HEK293 (cell line): ENCODE measurements around the gene AGAP3.

Experiments used
- CTCF ChIA-PET: fragments of 350-600 bp; formaldehyde crosslinking; extraction: SDS; loops from one replicate; lab custom pipeline; 2021; ENCODE audit warnings: antibody characterized with exemption; lab: Yijun Ruan, JAX
- POLR2A ChIA-PET: fragments of 300-600 bp; formaldehyde crosslinking; extraction: SDS; loops from one replicate; lab custom pipeline; 2020; ENCODE audit warnings: antibody characterized with exemption, inconsistent platforms; lab: Yijun Ruan, JAX
- H3K27ac ChIP-seq: fragments of 200-500 bp; sonication (Bioruptor generic); 2 replicates; pipeline ENCODE4 v1.5.1; 2014; ENCODE audit warnings: low read depth, low read length, control low read depth, inconsistent platforms; ENCODE audit errors: extremely low read depth
- H3K36me3 ChIP-seq, 2 experiments: fragments of 200-500 bp in 1 of 2; sonication (Bioruptor generic) in 1 of 2; 1 replicate in 1 of 2; 2 replicates in 1 of 2; pipeline ENCODE4 v1.5.1; 2014 to 2017; ENCODE audit warnings: inconsistent platforms in 2 of 2, low read length in 2 of 2; ENCODE audit not compliant: control insufficient read depth in 2 of 2, insufficient read depth in 1 of 2
- H3K4me1 ChIP-seq: fragments of 200-500 bp; sonication (Bioruptor generic); 2 replicates; pipeline ENCODE4 v1.5.1; 2014; ENCODE audit warnings: mild to moderate bottlenecking, low read length, inconsistent platforms; ENCODE audit not compliant: control insufficient read depth, insufficient read depth
- H3K4me3 ChIP-seq: 2 replicates; pipeline ENCODE4 v1.5.1; 2011; ENCODE audit warnings: low read depth, mild to moderate bottlenecking, control low read depth, low read length, moderate library complexity
- H3K9me3 ChIP-seq: fragments of 200-500 bp; sonication (Bioruptor generic); 2 replicates; pipeline ENCODE4 v1.5.1; 2014; ENCODE audit warnings: low read depth, low read length, inconsistent platforms; ENCODE audit not compliant: control insufficient read depth, insufficient read depth
- BCL11A ChIP-seq: fragments of 450-650 bp; formaldehyde crosslinking; IDR thresholded peaks from 2 replicates; pipeline ENCODE4 v1.5.1; 2016; ENCODE audit warnings: low read depth, missing biosample characterization, missing genetic modification characterization
- CTCF ChIP-seq: fragments of 450-650 bp; formaldehyde crosslinking; IDR thresholded peaks from 2 replicates; pipeline ENCODE4 v1.5.1; 2016; ENCODE audit warnings: missing biosample characterization, missing genetic modification characterization
- PBX3 ChIP-seq: sonication (generic); formaldehyde crosslinking; IDR thresholded peaks from 2 replicates; pipeline ENCODE4 v1.8.1; 2022; ENCODE audit warnings: mild to moderate bottlenecking, moderate library complexity, missing genetic modification reagents
- PRDM10 ChIP-seq: fragments of 450-650 bp; formaldehyde crosslinking; IDR thresholded peaks from 2 replicates; pipeline ENCODE4 v1.5.1; 2016; ENCODE audit warnings: missing biosample characterization, missing genetic modification characterization
- REPIN1 ChIP-seq: fragments of 450-650 bp; formaldehyde crosslinking; IDR thresholded peaks from 2 replicates; pipeline ENCODE4 v1.5.1; 2017; ENCODE audit warnings: missing biosample characterization, missing genetic modification characterization, low read depth
- SCRT2 ChIP-seq: fragments of 450-650 bp; formaldehyde crosslinking; IDR thresholded peaks from 2 replicates; pipeline ENCODE4 v1.5.1; 2016; ENCODE audit warnings: missing biosample characterization, missing genetic modification characterization
- ZBTB1 ChIP-seq: fragments of 450-650 bp; formaldehyde crosslinking; IDR thresholded peaks from 2 replicates; pipeline ENCODE4 v1.5.1; 2016; ENCODE audit warnings: missing biosample characterization, missing genetic modification characterization
- ZBTB20 ChIP-seq: fragments of 450-650 bp; formaldehyde crosslinking; IDR thresholded peaks from 2 replicates; pipeline ENCODE4 v1.5.1; 2016; ENCODE audit warnings: missing biosample characterization, missing genetic modification characterization
- ZFP3 ChIP-seq: fragments of 450-650 bp; formaldehyde crosslinking; IDR thresholded peaks from 2 replicates; pipeline ENCODE4 v1.5.1; 2016; ENCODE audit warnings: low read depth, missing biosample characterization, missing genetic modification characterization
- ZNF10 ChIP-seq: fragments of 450-650 bp; formaldehyde crosslinking; IDR thresholded peaks from 2 replicates; pipeline ENCODE4 v1.5.1; 2017; ENCODE audit warnings: missing biosample characterization, missing genetic modification characterization
- ZNF202 ChIP-seq: fragments of 450-650 bp; formaldehyde crosslinking; IDR thresholded peaks from 2 replicates; pipeline ENCODE4 v1.5.1; 2016; ENCODE audit warnings: missing biosample characterization, missing genetic modification characterization, borderline replicate concordance
- ZNF514 ChIP-seq: fragments of 450-650 bp; formaldehyde crosslinking; IDR thresholded peaks from 2 replicates; pipeline ENCODE4 v1.5.1; 2016; ENCODE audit warnings: missing biosample characterization, missing genetic modification characterization
- ZNF530 ChIP-seq: fragments of 450-650 bp; formaldehyde crosslinking; IDR thresholded peaks from 2 replicates; pipeline ENCODE4 v1.5.1; 2016; ENCODE audit warnings: low read depth, missing biosample characterization, missing genetic modification characterization
- ZNF560 ChIP-seq: fragments of 450-650 bp; formaldehyde crosslinking; IDR thresholded peaks from 2 replicates; pipeline ENCODE4 v1.5.1; 2017; ENCODE audit warnings: missing biosample characterization, missing genetic modification characterization, borderline replicate concordance
- ZNF600 ChIP-seq: fragments of 450-650 bp; formaldehyde crosslinking; IDR thresholded peaks from 2 replicates; pipeline ENCODE4 v1.5.1; 2016; ENCODE audit warnings: missing biosample characterization, missing genetic modification characterization
- ZNF843 ChIP-seq: fragments of 450-650 bp; formaldehyde crosslinking; IDR thresholded peaks from 2 replicates; pipeline ENCODE4 v1.5.1; 2016; ENCODE audit warnings: missing biosample characterization, missing genetic modification characterization
- ZSCAN16 ChIP-seq: fragments of 450-650 bp; formaldehyde crosslinking; IDR thresholded peaks from 2 replicates; pipeline ENCODE4 v1.5.1; 2016; ENCODE audit warnings: missing biosample characterization, missing genetic modification characterization
- ZSCAN4 ChIP-seq: fragments of 450-650 bp; formaldehyde crosslinking; IDR thresholded peaks from 2 replicates; pipeline ENCODE4 v1.5.1; 2017; ENCODE audit warnings: missing biosample characterization, missing genetic modification characterization

AGAP3 gene

GRCh38 chr7:151177310-151177709 is 91.0 kb downstream of the AGAP3 start (continued):
- TF ChIP-seq PBX3 (CRISPR knock-in tag) = no peak

GRCh38 chr7:151178236-151178635 is 92.0 kb downstream of the AGAP3 start:
- H3K9me3 ChIP-seq = no peaks in the 10 kb centered on the region
- no peaks in the 10 kb centered on the region for H3K36me3 ChIP-seq
- no peaks in the 10 kb centered on the region for H3K4me1 ChIP-seq
- H3K4me3 ChIP-seq = no peak overlapping the region
- CTCF ChIA-PET = interaction anchor here (0.5 to 1.5 kb wide), 4 partner anchors 8 to 81 kb away, joined by 3 to 4 read pairs (median 4); no protein-coding TSS in a partner anchor
- TF ChIP-seq ZNF843 (tag by site-specific recombination) (no peak), BCL11A (tag by site-specific recombination) (no peak), ZNF530 (tag by site-specific recombination) (no peak), ZBTB1 (tag by site-specific recombination) (no peak), ZNF202 (tag by site-specific recombination) (no peak), ZNF600 (no peak), ZNF10 (tag by site-specific recombination) (no peak), ZSCAN4 (tag by site-specific recombination) (no peak), PRDM10 (tag by site-specific recombination) (no peak), ZBTB20 (no peak), REPIN1 (tag by site-specific recombination) (no peak), ZSCAN16 (no peak), ZFP3 (tag by site-specific recombination) (no peak), ZNF560 (tag by site-specific recombination) (no peak)
- POLR2A ChIA-PET = no interaction called here
- no peak overlapping the region for H3K27ac ChIP-seq

- no peak for TF ChIP-seq ZNF514 (tag by site-specific recombination)
- TF ChIP-seq SCRT2 (tag by site-specific recombination) = no peak
- TF ChIP-seq CTCF (tag by site-specific recombination) = no peak
- no peaks in the 10 kb centered on the region for H3K4me1 ChIP-seq
- CTCF ChIA-PET = interaction anchor here (0.5 to 1.7 kb wide), 7 partner anchors 8 to 876 kb away, joined by 3 to 7 read pairs (median 4); no protein-coding TSS in a partner anchor
- no peak overlapping the region for H3K27ac ChIP-seq
- no peaks in the 10 kb centered on the region for H3K9me3 ChIP-seq
- no peak overlapping the region for H3K4me3 ChIP-seq
- no peaks in the 10 kb centered on the region for H3K36me3 ChIP-seq
- POLR2A ChIA-PET = no interaction called here
Observed at GRCh38 chr7:151178831-151179230, 92.6 kb downstream of the AGAP3 start.
